Natural killer cell (primary cell): ENCODE measurements around the gene IDI1. TPM values are rescaled to one million over a fixed set of nuclear protein-coding genes. Genes with fewer than 3 reads are reported as not detected.

Source experiments
- ATAC-seq, 3 donors: fragments of 150-1000 bp in 2 of 3; fragments of 200-7000 bp in 1 of 3; cut with Tn5 transposase; 1 replicate in 1 of 3; 2 replicates in 2 of 3; pipeline ENCODE4 v1.10.0; 2021; ENCODE audit warnings: mild to moderate bottlenecking in 2 of 3, moderate library complexity in 2 of 3
- DNase-seq, 2 donors: peaks; one replicate each; pipeline versions ENCODE4 v3.0.0 to v3.0.0-alpha.2; 2013 to 2021; ENCODE audit warnings: mixed read lengths in 1 of 2
- H3K27ac ChIP-seq: one replicate; pipeline ENCODE4 v1.5.1; 2013; ENCODE audit warnings: mild to moderate bottlenecking, low read length
- H3K27me3 ChIP-seq: one replicate; pipeline ENCODE4 v1.6.1; 2013; ENCODE audit warnings: low read length; ENCODE audit not compliant: control insufficient read depth, insufficient read depth
- H3K36me3 ChIP-seq: one replicate; pipeline ENCODE4 v1.6.1; 2013; ENCODE audit warnings: low read length; ENCODE audit not compliant: control insufficient read depth, insufficient read depth
- H3K4me1 ChIP-seq: one replicate; pipeline ENCODE4 v1.6.1; 2013; ENCODE audit warnings: low read length; ENCODE audit not compliant: control insufficient read depth, insufficient read depth
- H3K4me3 ChIP-seq: one replicate; pipeline ENCODE4 v1.5.1; 2013; ENCODE audit warnings: low read length
- H3K9me3 ChIP-seq: one replicate; pipeline ENCODE4 v1.6.1; 2013; ENCODE audit warnings: low read length; ENCODE audit not compliant: control insufficient read depth, insufficient read depth
- H3K27ac Mint-ChIP-seq, 2 donors: one replicate each; pipeline ENCODE4 v1.8.0; 2022; ENCODE audit warnings: mild to moderate bottlenecking in 2 of 2, mixed read lengths in 2 of 2, moderate library complexity in 1 of 2
- H3K27me3 Mint-ChIP-seq, 2 donors: one replicate each; pipeline ENCODE4 v1.8.0; 2022; ENCODE audit warnings: low read depth in 2 of 2, mixed read lengths in 2 of 2
- H3K36me3 Mint-ChIP-seq: one replicate; pipeline ENCODE4 v1.8.0; 2022; ENCODE audit warnings: mixed read lengths
- H3K4me1 Mint-ChIP-seq, 2 donors: one replicate each; pipeline ENCODE4 v1.8.0; 2022; ENCODE audit warnings: mixed read lengths in 2 of 2
- H3K4me3 Mint-ChIP-seq: one replicate; pipeline ENCODE4 v1.8.0; 2022; ENCODE audit warnings: mild to moderate bottlenecking, moderate library complexity, mixed read lengths
- H3K9me3 Mint-ChIP-seq, 2 donors: one replicate each; pipeline ENCODE4 v1.8.0; 2022; ENCODE audit warnings: mixed read lengths in 2 of 2
- WGBS: methylation state at CpG from one replicate; pipeline ENCODE4 v1.1.7; 2013; ENCODE audit warnings: missing lambda C conversion rate; ENCODE audit not compliant: insufficient coverage; 5-methylcytosine and 5-hydroxymethylcytosine counted together
- intact Hi-C: fragments of 100-400 bp; cut with micrococcal nuclease; formaldehyde crosslinking; loops from one replicate; pipeline ENCODE4 v1.14.2; 2022
- total RNA-seq, 4 donors: library from RNA; stranded (reverse); fragments of 120-200 nt in 1 of 4; gene quantifications; one replicate each; pipeline versions ENCODE4 v1.2.3 to v1.2.4, GENCODE V29; 2013 to 2022
- TF ChIP-seq, protein P1 (sequence below): fragments of 200-600 bp; IDR thresholded peaks from one replicate; pipeline ENCODE4 v1.8.0; 2022; ENCODE audit warnings: antibody characterized with exemption

Gene IDI1
- total RNA-seq, 3 donors from 2014 or later (not counting 1 experiment from before 2014, with no cell fraction given) = 156 to 229 (median 163) TPM

DNA sequence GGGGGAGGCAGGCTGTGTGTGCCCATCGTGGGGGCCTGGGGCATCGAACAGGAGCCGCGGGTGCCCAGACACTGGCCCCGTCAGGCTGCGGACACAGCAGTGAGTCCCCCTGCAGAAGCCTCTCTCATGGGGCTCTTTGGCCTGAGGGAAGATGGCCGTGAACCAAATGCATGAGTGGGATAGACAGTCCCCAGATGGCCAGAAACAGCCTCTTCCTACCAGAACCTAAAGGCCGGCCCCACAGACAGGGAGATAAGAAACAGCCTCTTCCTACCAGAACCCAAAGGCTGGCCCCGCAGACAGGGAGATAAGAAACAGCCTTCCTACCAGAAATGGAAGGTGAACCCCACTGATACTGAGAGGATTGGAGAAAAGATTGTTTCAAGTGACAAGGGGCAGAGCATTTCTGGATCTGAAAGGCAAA lies 39.8 kb downstream of the IDI1 start:
- Histone ChIP-seq H3K4me3 (no peak overlapping the region), H3K27ac (peak overlapping the region; percentile 63), H3K9me3 (no peaks in the 10 kb centered on the region), H3K36me3 (peaks cover 85% of the 10 kb centered on the region), H3K4me1 (no peaks in the 10 kb centered on the region), H3K27me3 (no peaks in the 10 kb centered on the region)
- intact Hi-C loops = no loop called here
- Mint-ChIP-seq H3K4me1 (peaks cover 0 to 39% of the 10 kb centered on the region in 2 donors), H3K9me3 (no peaks in the 10 kb centered on the region), H3K36me3 (peaks cover 39% of the 10 kb centered on the region), H3K27me3 (no peaks in the 10 kb centered on the region), H3K4me3 (no peak overlapping the region), H3K27ac (peak overlapping the region in 1 of 2 donors; percentile 67)
- WGBS = 92% methylated on average over 7 of the region's 9 CpGs
- ATAC-seq = no peak
- DNase-seq = no peak
- TF ChIP-seq, protein P1, sequence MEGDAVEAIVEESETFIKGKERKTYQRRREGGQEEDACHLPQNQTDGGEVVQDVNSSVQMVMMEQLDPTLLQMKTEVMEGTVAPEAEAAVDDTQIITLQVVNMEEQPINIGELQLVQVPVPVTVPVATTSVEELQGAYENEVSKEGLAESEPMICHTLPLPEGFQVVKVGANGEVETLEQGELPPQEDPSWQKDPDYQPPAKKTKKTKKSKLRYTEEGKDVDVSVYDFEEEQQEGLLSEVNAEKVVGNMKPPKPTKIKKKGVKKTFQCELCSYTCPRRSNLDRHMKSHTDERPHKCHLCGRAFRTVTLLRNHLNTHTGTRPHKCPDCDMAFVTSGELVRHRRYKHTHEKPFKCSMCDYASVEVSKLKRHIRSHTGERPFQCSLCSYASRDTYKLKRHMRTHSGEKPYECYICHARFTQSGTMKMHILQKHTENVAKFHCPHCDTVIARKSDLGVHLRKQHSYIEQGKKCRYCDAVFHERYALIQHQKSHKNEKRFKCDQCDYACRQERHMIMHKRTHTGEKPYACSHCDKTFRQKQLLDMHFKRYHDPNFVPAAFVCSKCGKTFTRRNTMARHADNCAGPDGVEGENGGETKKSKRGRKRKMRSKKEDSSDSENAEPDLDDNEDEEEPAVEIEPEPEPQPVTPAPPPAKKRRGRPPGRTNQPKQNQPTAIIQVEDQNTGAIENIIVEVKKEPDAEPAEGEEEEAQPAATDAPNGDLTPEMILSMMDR = no peak

DNA sequence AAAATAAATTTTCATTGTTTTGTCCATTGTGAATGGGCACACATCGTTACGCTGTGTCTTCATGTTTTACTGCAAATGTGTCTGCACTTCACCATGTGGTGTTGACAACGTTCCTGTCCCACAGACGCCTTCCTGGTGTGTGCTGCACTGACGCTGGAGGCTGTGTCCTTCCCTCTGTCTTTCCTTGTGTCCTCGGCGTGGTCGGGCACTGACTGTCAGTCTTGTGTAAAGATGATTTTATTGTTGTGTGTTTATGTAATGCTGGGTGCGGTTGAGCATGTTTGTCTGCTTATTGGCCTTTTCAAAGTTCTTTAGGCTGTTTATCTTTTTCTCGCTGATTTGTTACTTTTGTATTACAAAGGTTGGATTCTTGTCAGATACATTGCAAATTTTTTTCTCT lies 41.3 kb downstream of the IDI1 start:
- TF ChIP-seq, protein P1 = no peak
- no peak overlapping the region for H3K4me3 ChIP-seq
- WGBS = 98% methylated on average over 9 of the region's 10 CpGs
- H3K9me3 ChIP-seq = no peaks in the 10 kb centered on the region
- no peaks in the 10 kb centered on the region for H3K9me3 Mint-ChIP-seq
- no peak overlapping the region for H3K27ac ChIP-seq
- no peaks in the 10 kb centered on the region for H3K4me1 ChIP-seq
- H3K27me3 ChIP-seq = no peaks in the 10 kb centered on the region
- H3K27me3 Mint-ChIP-seq = no peaks in the 10 kb centered on the region
- H3K4me1 Mint-ChIP-seq = peaks cover 0 to 39% of the 10 kb centered on the region in 2 donors
- no peak overlapping the region for H3K4me3 Mint-ChIP-seq
- intact Hi-C loops = no loop called here
- DNase-seq = no peak
- H3K36me3 Mint-ChIP-seq = peaks cover 46% of the 10 kb centered on the region
- peak overlapping the region in 1 of 2 donors; percentile 2 for H3K27ac Mint-ChIP-seq
- ATAC-seq = no peak
- peaks cover 90% of the 10 kb centered on the region for H3K36me3 ChIP-seq

DNA sequence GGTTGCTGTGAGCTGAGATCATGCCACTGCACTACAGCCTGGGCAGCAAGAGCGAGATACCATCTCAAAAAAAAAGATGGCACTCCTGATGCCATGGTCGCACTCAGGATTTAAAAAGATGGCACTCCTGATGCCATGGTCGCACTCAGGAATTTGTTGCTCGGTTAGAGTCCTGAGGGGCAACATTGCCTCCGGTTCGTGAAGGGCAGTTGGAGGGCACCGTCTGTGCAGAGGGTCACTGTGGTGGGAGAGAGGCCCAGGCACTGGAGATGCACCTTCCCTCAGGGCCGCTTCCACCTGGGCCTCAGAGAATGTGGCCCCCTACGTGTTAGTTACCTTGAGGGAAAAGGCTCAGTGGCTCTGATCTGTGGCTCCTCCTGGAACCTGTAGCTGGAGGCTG lies 42.3 kb downstream of the IDI1 start:
- H3K4me1 Mint-ChIP-seq = peaks cover 0 to 33% of the 10 kb centered on the region in 2 donors
- 96% methylated on average over 9 of the region's 9 CpGs for WGBS
- no peak for ATAC-seq
- no peaks in the 10 kb centered on the region for H3K4me1 ChIP-seq
- no peak for DNase-seq
- H3K27me3 Mint-ChIP-seq = no peaks in the 10 kb centered on the region
- peaks cover 46% of the 10 kb centered on the region for H3K36me3 Mint-ChIP-seq
- TF ChIP-seq, protein P1 = no peak
- H3K27ac ChIP-seq = no peak overlapping the region
- H3K27me3 ChIP-seq = no peaks in the 10 kb centered on the region
- no peaks in the 10 kb centered on the region for H3K9me3 ChIP-seq
- no peak overlapping the region for H3K4me3 ChIP-seq
- H3K9me3 Mint-ChIP-seq = peaks cover 0 to 3% of the 10 kb centered on the region in 2 donors
- no peak overlapping the region for H3K27ac Mint-ChIP-seq
- H3K36me3 ChIP-seq = peaks cover 88% of the 10 kb centered on the region
- H3K4me3 Mint-ChIP-seq = no peak overlapping the region
- intact Hi-C loops = no loop called here
